Measurements from ENCODE around the gene SPAG17.

GRCh38 chr1:118177998-118178397 lies 7.0 kb downstream of the SPAG17 start:
- TF ChIP-seq CTCF (tag by site-specific recombination; IDR thresholded peaks at IDR 0.05) (no peak), ZNF610 (tag by site-specific recombination; IDR thresholded peaks at IDR 0.05; ENCODE audit: borderline replicate concordance) (no peak), ZNF571 (tag by site-specific recombination; IDR thresholded peaks at IDR 0.05) (no peak), KLF1 (tag by site-specific recombination; IDR thresholded peaks at IDR 0.05) (no peak), ZNF18 (tag by site-specific recombination; IDR thresholded peaks at IDR 0.05) (no peak), REST (tag by site-specific recombination; IDR thresholded peaks at IDR 0.05) (no peak), TSHZ1 (tag by site-specific recombination; IDR thresholded peaks at IDR 0.05; ENCODE audit: borderline replicate concordance) (no peak), PRDM10 (tag by site-specific recombination; IDR thresholded peaks at IDR 0.05) (no peak)
